ENCODE measurements around the gene NR2F6. TPM values are rescaled to one million over a fixed set of nuclear protein-coding genes. Genes with fewer than 3 reads are reported as not detected.

Gene NR2F6
- 32.8 and 36.3 TPM in 2 replicates for total RNA-seq (2022)
- Bru-seq, nascent RNA = percentile 52 among the genes with signal in this experiment
- percentile 79 among the genes with signal in this experiment for BruChase-seq, experiment 1, labeled RNA remaining after a 6-hour chase
- BruChase-seq, experiment 2, labeled RNA remaining after a 2-hour chase = percentile 69 among the genes with signal in this experiment
- long read RNA-seq, transcript NR2F6-201 (4 exons, 2,404 nt) = major isoform, 96 of 115 reads
- long read RNA-seq, partial matches to known transcripts = 18 of 115 reads
- long read RNA-seq, other reads (novel, unspliced or antisense) = 1 of 115 reads

DNA sequence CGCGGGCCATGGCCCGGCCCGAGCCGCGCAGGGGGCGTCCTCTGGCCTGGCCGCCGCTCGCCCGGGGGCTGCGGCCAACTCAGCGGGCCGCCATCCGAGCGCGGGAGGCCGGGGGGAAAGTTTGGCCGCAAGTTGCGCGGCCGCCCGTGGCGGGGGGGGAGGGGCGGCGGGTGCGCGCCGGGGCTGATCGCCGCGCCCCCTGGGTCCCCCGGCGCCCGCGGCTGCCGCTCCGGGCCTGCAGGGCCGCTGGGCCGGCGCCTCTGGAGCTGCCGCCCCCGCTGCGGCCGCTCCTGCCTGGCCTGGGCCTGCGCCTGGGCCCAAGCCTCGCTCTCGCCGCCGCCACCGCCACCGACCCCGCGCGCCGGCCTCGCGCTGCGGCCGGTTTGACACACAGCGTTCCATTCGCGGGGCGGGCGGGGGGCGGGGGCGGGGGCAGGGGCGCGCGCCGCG lies at the start of gene NR2F6:
NR2F6 (minus strand) TSS at position 385 of the 450 bp plus-strand sequence. CDS start 699 bp downstream, outside the sequence.
- intact Hi-C loops (cut with micrococcal nuclease) = no loop called here
- BruUV-seq (replicated peaks) = no TSS peak
- no peak for DNase-seq (ENCODE audit: unreplicated experiment)
- H3K9me3 Mint-ChIP-seq (ENCODE audit: unreplicated experiment) = no peaks in the 10 kb centered on the region
- peaks cover 38% of the 10 kb centered on the region for H3K4me1 Mint-ChIP-seq (ENCODE audit: insufficient read depth, unreplicated experiment)
- TF ChIP-seq, protein P1, sequence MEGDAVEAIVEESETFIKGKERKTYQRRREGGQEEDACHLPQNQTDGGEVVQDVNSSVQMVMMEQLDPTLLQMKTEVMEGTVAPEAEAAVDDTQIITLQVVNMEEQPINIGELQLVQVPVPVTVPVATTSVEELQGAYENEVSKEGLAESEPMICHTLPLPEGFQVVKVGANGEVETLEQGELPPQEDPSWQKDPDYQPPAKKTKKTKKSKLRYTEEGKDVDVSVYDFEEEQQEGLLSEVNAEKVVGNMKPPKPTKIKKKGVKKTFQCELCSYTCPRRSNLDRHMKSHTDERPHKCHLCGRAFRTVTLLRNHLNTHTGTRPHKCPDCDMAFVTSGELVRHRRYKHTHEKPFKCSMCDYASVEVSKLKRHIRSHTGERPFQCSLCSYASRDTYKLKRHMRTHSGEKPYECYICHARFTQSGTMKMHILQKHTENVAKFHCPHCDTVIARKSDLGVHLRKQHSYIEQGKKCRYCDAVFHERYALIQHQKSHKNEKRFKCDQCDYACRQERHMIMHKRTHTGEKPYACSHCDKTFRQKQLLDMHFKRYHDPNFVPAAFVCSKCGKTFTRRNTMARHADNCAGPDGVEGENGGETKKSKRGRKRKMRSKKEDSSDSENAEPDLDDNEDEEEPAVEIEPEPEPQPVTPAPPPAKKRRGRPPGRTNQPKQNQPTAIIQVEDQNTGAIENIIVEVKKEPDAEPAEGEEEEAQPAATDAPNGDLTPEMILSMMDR (IDR thresholded peaks at IDR 0.05; ENCODE audit: unreplicated experiment) = no peak
- H3K27me3 Mint-ChIP-seq (ENCODE audit: insufficient read depth, unreplicated experiment) = no peaks in the 10 kb centered on the region
- ChIA-PET CTCF (no interaction called here), POLR2A (interaction anchor here (0.8 to 4.0 kb wide), 3 partner anchors 10 to 21 kb away, joined by 6 to 20 read pairs (median 9); partner anchors contain the start of genes BABAM1 and OCEL1)
- H3K27ac Mint-ChIP-seq (ENCODE audit: low read depth, unreplicated experiment) = peak within 1 kb of the TSS; percentile 93
- H3K4me3 Mint-ChIP-seq (ENCODE audit: unreplicated experiment) = peak within 1 kb of the TSS; percentile 89
- peaks cover 17% of the 10 kb centered on the region for H3K36me3 Mint-ChIP-seq (ENCODE audit: insufficient read depth, unreplicated experiment)

DNA sequence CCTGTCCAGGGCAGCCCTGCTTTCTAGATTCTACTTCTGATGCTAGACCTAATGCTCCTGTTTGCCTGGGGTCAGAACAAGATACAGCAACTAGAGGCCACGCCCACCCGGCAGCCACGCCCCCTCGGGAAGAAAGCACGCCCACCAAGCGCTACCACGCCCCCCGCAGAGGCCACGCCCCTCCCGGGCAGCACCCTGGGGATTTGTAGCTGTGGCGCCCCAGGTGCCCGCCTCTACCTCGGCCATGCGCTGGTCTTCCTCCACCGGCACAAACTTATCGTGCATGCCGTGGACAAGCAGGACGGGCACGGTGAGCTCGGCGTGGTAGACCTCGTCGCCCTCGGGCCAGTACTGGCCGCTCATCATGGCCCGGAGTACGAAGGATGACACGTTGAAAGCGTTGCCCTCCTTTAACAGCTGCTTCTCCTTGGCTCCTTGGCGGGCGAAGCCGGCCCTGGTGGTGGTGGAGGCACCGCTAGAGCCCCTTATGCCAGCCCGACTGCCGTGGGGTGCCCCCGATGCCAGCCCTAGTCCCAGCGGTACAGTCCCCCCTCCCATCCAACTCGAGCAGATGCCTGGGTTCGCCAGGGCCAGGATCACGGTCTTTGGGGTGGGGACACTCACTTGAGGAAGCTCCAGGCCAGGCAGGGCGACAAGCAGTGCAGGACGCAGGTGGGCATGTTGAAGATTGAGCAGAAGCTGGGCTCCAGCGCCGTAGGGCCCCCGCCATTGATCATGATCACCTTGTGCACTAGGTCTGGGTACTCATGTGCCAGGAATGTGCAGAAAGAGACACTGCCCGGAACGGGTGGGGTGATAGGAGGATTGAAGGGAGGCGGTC lies 48.6 kb upstream of the NR2F6 start:
- Mint-ChIP-seq H3K9me3 (ENCODE audit: unreplicated experiment) (no peaks in the 10 kb centered on the region), H3K27me3 (ENCODE audit: insufficient read depth, unreplicated experiment) (no peaks in the 10 kb centered on the region), H3K27ac (ENCODE audit: low read depth, unreplicated experiment) (no peak overlapping the region), H3K36me3 (ENCODE audit: insufficient read depth, unreplicated experiment) (peaks cover 17% of the 10 kb centered on the region), H3K4me1 (ENCODE audit: insufficient read depth, unreplicated experiment) (peaks cover 4% of the 10 kb centered on the region), H3K4me3 (ENCODE audit: unreplicated experiment) (peak overlapping the region; percentile 80)
- no TSS peak for BruUV-seq (replicated peaks)
- intact Hi-C loops (cut with micrococcal nuclease) = loop anchor here (5.0 kb wide), 1 partner anchor 53 kb away; no protein-coding TSS in a partner anchor
- CTCF ChIA-PET = interaction anchor here (0.6 to 2.2 kb wide), 5 partner anchors 11 to 169 kb away, joined by 3 to 13 read pairs (median 4); partner anchors contain the start of gene MRPL34
- DNase-seq (ENCODE audit: unreplicated experiment) = peak; percentile 67
- TF ChIP-seq, protein P1 (IDR thresholded peaks at IDR 0.05; ENCODE audit: unreplicated experiment) = no peak
- POLR2A ChIA-PET = interaction anchor here (0.7 to 3.3 kb wide), 4 partner anchors 11 to 981 kb away, joined by 3 to 17 read pairs (median 5); partner anchors contain the start of genes MRPL34 and SLC27A1

DNA sequence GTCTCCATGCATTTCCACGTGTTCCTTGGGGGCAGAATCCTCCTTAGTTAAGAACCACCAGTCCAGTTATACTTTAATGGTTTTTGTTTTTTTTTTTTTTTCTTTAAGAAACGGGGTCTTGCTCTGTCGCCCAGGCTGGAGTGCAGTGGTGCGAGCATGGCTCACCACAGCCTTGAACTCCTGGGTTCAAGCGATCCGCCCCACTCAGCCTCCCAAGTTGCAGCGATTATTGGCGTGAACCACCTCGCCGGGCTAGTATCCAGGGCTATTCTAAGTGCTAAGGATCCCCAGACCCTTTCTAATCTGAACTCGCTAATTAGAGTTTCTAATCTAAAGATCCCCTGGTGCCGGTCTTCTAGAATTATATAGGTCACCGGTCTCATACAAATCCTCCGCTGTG lies 47.9 kb upstream of the NR2F6 start:
- intact Hi-C loops (cut with micrococcal nuclease) = loop anchor here (1.0 to 5.0 kb wide), 3 partner anchors 54 to 97 kb away; no protein-coding TSS in a partner anchor
- DNase-seq (ENCODE audit: unreplicated experiment) = no peak

More for the DNA sequence above, 47.9 kb upstream of the NR2F6 start:
- Mint-ChIP-seq H3K27ac (ENCODE audit: low read depth, unreplicated experiment) (no peak overlapping the region), H3K4me1 (ENCODE audit: insufficient read depth, unreplicated experiment) (peaks cover 4% of the 10 kb centered on the region), H3K9me3 (ENCODE audit: unreplicated experiment) (no peaks in the 10 kb centered on the region), H3K4me3 (ENCODE audit: unreplicated experiment) (peak overlapping the region; percentile 80), H3K27me3 (ENCODE audit: insufficient read depth, unreplicated experiment) (no peaks in the 10 kb centered on the region), H3K36me3 (ENCODE audit: insufficient read depth, unreplicated experiment) (peaks cover 17% of the 10 kb centered on the region)
- ChIA-PET POLR2A (interaction anchor here (0.8 to 3.3 kb wide), 10 partner anchors 10 to 560 kb away, joined by 3 to 17 read pairs (median 7); partner anchors contain the start of genes ABHD8, ANO8, DDA1 and MRPL34), CTCF (interaction anchor here (0.6 to 3.0 kb wide), 12 partner anchors 9 to 558 kb away, joined by 3 to 13 read pairs (median 6); partner anchors contain the start of gene MRPL34)
- TF ChIP-seq, protein P1 (IDR thresholded peaks at IDR 0.05; ENCODE audit: unreplicated experiment) = no peak
- no TSS peak for BruUV-seq (replicated peaks)

Measured in MCF 10A (cell line).